A549 (cell line): ENCODE results near the gene SLC8A1.

ENCODE experiments used
- CEBPB ChIP-seq, 2 experiments: fragments of >200 bp in 1 of 2; sonication (Bioruptor Twin) in 1 of 2; formaldehyde crosslinking in 1 of 2; IDR thresholded peaks; 2 replicates each; pipeline ENCODE4 v1.6.1; 2012 to 2016
- GATA3 ChIP-seq: IDR thresholded peaks from 2 replicates; pipeline ENCODE4 v1.6.1; 2012; ENCODE audit warnings: borderline replicate concordance
- HOXB5 ChIP-seq: fragments of 250-450 bp; sonication (Bioruptor Pico); IDR thresholded peaks from 2 replicates; pipeline ENCODE4 v1.5.0; 2020; ENCODE audit warnings: mild to moderate bottlenecking, moderate library complexity
- JUNB ChIP-seq: fragments of >200 bp; sonication (Bioruptor Twin); formaldehyde crosslinking; IDR thresholded peaks from 2 replicates; pipeline ENCODE4 v1.6.1; 2016
- MAZ ChIP-seq: fragments of 150-350 bp; IDR thresholded peaks from 2 replicates; pipeline ENCODE4 v1.6.1; 2014; ENCODE audit warnings: antibody characterized with exemption, low read depth, low read length, borderline replicate concordance
- POLR2A ChIP-seq: IDR thresholded peaks from 2 replicates; pipeline ENCODE4 v1.6.1; 2012; ENCODE audit warnings: mild to moderate bottlenecking, low read length
- RAD21 ChIP-seq, 2 experiments: fragments of >200 bp in 1 of 2; sonication (Bioruptor Twin) in 1 of 2; formaldehyde crosslinking in 1 of 2; IDR thresholded peaks in 1 of 2; conservative IDR thresholded peaks in 1 of 2; 2 replicates in 1 of 2; 3 replicates in 1 of 2; pipeline ENCODE4 v1.6.1; 2012 to 2018; ENCODE audit warnings: inconsistent platforms in 1 of 2
- RARB ChIP-seq: fragments of 250-450 bp; sonication (Bioruptor Pico); IDR thresholded peaks from 2 replicates; pipeline ENCODE4 v1.8.0; 2021; ENCODE audit warnings: mild to moderate bottlenecking, moderate library complexity
- SMC3 ChIP-seq: fragments of >200 bp; sonication (Bioruptor Twin); formaldehyde crosslinking; IDR thresholded peaks from 3 replicates; pipeline ENCODE4 v1.6.1; 2018; ENCODE audit warnings: inconsistent platforms
- TP53 ChIP-seq: fragments of 250-450 bp; sonication (Bioruptor Pico); IDR thresholded peaks from 2 replicates; pipeline ENCODE4 v1.5.0; 2021; ENCODE audit warnings: mild to moderate bottlenecking, moderate library complexity
- ZFP36 ChIP-seq: fragments of 450-650 bp; IDR thresholded peaks from 2 replicates; pipeline ENCODE4 v1.6.1; 2014; ENCODE audit warnings: borderline replicate concordance; ENCODE audit not compliant: partially characterized antibody
- TF ChIP-seq, protein P1 (sequence below): fragments of >200 bp; sonication (Bioruptor Twin); formaldehyde crosslinking; IDR thresholded peaks from 3 replicates; pipeline ENCODE4 v1.5.1; 2016
- TF ChIP-seq, protein P2 (sequence below): fragments of 200-600 bp; sonication (generic); IDR thresholded peaks from 2 replicates; pipeline ENCODE4 v1.6.1; 2016; ENCODE audit warnings: antibody characterized with exemption, mild to moderate bottlenecking, moderate library complexity
- TF ChIP-seq, protein P3 (sequence below): fragments of 150-350 bp; IDR thresholded peaks from 2 replicates; pipeline ENCODE4 v1.6.1; 2014; ENCODE audit warnings: low read depth, mild to moderate bottlenecking, low read length

DNA sequence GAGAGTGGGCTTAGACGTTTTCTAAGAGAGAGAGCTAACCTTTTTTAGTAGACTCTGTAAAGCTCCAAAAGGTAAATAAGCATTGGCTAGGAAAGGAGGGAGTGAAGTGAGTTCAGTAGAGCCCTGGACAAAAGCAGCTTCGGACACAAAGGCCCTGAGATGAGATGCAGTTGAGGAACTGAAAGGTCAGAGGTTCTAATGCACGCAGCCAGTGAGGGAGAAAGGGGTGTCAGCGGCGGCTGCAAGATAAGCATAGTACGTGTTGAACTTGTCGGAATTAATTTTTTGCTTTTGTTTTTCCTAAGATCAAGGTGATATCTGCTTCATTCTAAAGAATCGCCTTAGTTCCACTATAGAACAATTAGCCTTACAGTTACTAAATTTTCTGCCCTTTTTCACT lies 11.2 kb upstream of the SLC8A1 start:
- TF ChIP-seq, protein P1, sequence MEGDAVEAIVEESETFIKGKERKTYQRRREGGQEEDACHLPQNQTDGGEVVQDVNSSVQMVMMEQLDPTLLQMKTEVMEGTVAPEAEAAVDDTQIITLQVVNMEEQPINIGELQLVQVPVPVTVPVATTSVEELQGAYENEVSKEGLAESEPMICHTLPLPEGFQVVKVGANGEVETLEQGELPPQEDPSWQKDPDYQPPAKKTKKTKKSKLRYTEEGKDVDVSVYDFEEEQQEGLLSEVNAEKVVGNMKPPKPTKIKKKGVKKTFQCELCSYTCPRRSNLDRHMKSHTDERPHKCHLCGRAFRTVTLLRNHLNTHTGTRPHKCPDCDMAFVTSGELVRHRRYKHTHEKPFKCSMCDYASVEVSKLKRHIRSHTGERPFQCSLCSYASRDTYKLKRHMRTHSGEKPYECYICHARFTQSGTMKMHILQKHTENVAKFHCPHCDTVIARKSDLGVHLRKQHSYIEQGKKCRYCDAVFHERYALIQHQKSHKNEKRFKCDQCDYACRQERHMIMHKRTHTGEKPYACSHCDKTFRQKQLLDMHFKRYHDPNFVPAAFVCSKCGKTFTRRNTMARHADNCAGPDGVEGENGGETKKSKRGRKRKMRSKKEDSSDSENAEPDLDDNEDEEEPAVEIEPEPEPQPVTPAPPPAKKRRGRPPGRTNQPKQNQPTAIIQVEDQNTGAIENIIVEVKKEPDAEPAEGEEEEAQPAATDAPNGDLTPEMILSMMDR = no peak
- no peak for TF ChIP-seq RAD21 (conservative IDR thresholded peaks at IDR 0.05 in 1 of 2, IDR thresholded peaks at IDR 0.05 in 1 of 2)
- no peak for TF ChIP-seq RARB (CRISPR knock-in tag)
- no peak for TF ChIP-seq SMC3
- TF ChIP-seq, protein P2, sequence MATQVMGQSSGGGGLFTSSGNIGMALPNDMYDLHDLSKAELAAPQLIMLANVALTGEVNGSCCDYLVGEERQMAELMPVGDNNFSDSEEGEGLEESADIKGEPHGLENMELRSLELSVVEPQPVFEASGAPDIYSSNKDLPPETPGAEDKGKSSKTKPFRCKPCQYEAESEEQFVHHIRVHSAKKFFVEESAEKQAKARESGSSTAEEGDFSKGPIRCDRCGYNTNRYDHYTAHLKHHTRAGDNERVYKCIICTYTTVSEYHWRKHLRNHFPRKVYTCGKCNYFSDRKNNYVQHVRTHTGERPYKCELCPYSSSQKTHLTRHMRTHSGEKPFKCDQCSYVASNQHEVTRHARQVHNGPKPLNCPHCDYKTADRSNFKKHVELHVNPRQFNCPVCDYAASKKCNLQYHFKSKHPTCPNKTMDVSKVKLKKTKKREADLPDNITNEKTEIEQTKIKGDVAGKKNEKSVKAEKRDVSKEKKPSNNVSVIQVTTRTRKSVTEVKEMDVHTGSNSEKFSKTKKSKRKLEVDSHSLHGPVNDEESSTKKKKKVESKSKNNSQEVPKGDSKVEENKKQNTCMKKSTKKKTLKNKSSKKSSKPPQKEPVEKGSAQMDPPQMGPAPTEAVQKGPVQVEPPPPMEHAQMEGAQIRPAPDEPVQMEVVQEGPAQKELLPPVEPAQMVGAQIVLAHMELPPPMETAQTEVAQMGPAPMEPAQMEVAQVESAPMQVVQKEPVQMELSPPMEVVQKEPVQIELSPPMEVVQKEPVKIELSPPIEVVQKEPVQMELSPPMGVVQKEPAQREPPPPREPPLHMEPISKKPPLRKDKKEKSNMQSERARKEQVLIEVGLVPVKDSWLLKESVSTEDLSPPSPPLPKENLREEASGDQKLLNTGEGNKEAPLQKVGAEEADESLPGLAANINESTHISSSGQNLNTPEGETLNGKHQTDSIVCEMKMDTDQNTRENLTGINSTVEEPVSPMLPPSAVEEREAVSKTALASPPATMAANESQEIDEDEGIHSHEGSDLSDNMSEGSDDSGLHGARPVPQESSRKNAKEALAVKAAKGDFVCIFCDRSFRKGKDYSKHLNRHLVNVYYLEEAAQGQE = no peak
- no peak for TF ChIP-seq TP53 (CRISPR knock-in tag)
- no peak for TF ChIP-seq GATA3
- no peak for TF ChIP-seq CEBPB (IDR thresholded peaks at IDR 0.05)
- TF ChIP-seq HOXB5 (CRISPR knock-in tag) = no peak
- TF ChIP-seq ZFP36 = no peak
- no peak for TF ChIP-seq POLR2A
- no peak for TF ChIP-seq JUNB
- no peak for TF ChIP-seq MAZ
- TF ChIP-seq, protein P3, sequence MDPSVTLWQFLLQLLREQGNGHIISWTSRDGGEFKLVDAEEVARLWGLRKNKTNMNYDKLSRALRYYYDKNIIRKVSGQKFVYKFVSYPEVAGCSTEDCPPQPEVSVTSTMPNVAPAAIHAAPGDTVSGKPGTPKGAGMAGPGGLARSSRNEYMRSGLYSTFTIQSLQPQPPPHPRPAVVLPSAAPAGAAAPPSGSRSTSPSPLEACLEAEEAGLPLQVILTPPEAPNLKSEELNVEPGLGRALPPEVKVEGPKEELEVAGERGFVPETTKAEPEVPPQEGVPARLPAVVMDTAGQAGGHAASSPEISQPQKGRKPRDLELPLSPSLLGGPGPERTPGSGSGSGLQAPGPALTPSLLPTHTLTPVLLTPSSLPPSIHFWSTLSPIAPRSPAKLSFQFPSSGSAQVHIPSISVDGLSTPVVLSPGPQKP = no peak
